GM23338 (cell line): ENCODE measurements around the gene VDR.

Experiments used
- EZH2phosphoT487 ChIP-seq: fragments of 200-600 bp; sonication (generic); IDR thresholded peaks from one replicate; pipeline ENCODE4 v1.8.1; 2018; ENCODE audit warnings: antibody characterized with exemption; ENCODE audit not compliant: unreplicated experiment
- JUNB ChIP-seq: IDR thresholded peaks from one replicate; pipeline ENCODE4 v1.6.1; 2016; ENCODE audit warnings: antibody characterized with exemption; ENCODE audit not compliant: unreplicated experiment
- POLR2AphosphoS5 ChIP-seq: IDR thresholded peaks from 2 replicates; pipeline ENCODE4 v1.6.1; 2016; ENCODE audit warnings: antibody characterized with exemption, low read depth
- TF ChIP-seq, protein P1 (sequence below), 2 experiments: fragments of 200-600 bp in 1 of 2; sonication (generic) in 1 of 2; conservative IDR thresholded peaks; 2 replicates each; pipeline versions ENCODE4 v1.5.1 to v1.6.1; 2016 to 2017; ENCODE audit warnings: antibody characterized with exemption in 2 of 2, low read depth in 2 of 2, mild to moderate bottlenecking in 2 of 2, moderate library complexity in 1 of 2
- TF ChIP-seq, protein P2 (sequence below): IDR thresholded peaks from one replicate; pipeline ENCODE4 v1.6.1; 2018; ENCODE audit warnings: antibody characterized with exemption; ENCODE audit not compliant: unreplicated experiment

- TF ChIP-seq, protein P1, sequence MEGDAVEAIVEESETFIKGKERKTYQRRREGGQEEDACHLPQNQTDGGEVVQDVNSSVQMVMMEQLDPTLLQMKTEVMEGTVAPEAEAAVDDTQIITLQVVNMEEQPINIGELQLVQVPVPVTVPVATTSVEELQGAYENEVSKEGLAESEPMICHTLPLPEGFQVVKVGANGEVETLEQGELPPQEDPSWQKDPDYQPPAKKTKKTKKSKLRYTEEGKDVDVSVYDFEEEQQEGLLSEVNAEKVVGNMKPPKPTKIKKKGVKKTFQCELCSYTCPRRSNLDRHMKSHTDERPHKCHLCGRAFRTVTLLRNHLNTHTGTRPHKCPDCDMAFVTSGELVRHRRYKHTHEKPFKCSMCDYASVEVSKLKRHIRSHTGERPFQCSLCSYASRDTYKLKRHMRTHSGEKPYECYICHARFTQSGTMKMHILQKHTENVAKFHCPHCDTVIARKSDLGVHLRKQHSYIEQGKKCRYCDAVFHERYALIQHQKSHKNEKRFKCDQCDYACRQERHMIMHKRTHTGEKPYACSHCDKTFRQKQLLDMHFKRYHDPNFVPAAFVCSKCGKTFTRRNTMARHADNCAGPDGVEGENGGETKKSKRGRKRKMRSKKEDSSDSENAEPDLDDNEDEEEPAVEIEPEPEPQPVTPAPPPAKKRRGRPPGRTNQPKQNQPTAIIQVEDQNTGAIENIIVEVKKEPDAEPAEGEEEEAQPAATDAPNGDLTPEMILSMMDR (conservative IDR thresholded peaks at IDR 0.05; ENCODE audit: low read depth in 2 of 2): no peak
- TF ChIP-seq POLR2AphosphoS5 (no peak), JUNB (no peak), EZH2phosphoT487 (no peak)
- TF ChIP-seq, protein P2, sequence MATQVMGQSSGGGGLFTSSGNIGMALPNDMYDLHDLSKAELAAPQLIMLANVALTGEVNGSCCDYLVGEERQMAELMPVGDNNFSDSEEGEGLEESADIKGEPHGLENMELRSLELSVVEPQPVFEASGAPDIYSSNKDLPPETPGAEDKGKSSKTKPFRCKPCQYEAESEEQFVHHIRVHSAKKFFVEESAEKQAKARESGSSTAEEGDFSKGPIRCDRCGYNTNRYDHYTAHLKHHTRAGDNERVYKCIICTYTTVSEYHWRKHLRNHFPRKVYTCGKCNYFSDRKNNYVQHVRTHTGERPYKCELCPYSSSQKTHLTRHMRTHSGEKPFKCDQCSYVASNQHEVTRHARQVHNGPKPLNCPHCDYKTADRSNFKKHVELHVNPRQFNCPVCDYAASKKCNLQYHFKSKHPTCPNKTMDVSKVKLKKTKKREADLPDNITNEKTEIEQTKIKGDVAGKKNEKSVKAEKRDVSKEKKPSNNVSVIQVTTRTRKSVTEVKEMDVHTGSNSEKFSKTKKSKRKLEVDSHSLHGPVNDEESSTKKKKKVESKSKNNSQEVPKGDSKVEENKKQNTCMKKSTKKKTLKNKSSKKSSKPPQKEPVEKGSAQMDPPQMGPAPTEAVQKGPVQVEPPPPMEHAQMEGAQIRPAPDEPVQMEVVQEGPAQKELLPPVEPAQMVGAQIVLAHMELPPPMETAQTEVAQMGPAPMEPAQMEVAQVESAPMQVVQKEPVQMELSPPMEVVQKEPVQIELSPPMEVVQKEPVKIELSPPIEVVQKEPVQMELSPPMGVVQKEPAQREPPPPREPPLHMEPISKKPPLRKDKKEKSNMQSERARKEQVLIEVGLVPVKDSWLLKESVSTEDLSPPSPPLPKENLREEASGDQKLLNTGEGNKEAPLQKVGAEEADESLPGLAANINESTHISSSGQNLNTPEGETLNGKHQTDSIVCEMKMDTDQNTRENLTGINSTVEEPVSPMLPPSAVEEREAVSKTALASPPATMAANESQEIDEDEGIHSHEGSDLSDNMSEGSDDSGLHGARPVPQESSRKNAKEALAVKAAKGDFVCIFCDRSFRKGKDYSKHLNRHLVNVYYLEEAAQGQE: no peak
Measured at GRCh38 chr12:47867495-47867941, 37.3 kb downstream of the VDR start.
